UCSD-AML1 (cell line): ENCODE measurements around the gene MSH6.

Experiments
- DNase-seq: peaks from one replicate; lab custom pipeline; 2025; ENCODE audit not compliant: unreplicated experiment; lab: John Stamatoyannopoulos, UW

Gene MSH6

GRCh38 chr2:47782671-47783485 lies at the start of gene MSH6:
MSH6 (plus strand) TSS chr2:47783145; CDS start chr2:47783234, 89 bp downstream.
- peak; percentile 94 for DNase-seq

DNA sequence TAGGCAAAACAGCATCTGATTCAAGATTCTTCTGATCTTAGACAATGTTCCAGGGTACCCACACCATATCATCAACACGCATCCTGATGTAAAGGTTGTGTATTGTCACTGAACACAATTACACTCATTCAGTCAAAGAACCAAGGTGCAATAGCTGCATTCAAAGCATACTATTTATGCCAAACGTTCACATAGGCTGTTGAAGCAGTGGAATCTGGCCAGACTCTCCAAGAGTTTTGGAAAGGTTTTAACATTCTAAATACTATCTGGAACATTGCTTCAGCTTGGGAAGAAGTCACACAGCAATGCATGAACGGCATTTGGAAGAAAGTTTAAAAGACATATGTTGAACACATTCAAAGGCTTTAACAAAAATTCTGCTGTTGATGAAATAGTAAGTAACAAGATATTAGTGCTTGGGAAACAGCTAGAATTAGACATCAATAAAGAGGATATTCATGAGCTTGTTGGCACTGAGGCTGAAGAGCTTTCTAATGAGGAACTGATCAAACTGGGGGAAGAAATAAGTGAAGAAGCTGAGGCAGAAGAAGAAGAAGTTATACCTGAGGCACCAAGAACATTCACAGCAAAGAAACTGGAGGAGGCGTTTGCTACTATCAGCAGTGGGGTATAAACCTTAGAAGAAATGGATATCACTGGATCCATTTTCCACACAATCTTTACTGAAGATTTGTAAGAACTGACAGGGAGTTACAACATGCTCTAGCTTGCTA lies 47.6 kb upstream of the MSH6 start:
- no peak for DNase-seq

- no peak for DNase-seq
Observed at GRCh38 chr2:47735912-47736311, 47.0 kb upstream of the MSH6 start.

DNA sequence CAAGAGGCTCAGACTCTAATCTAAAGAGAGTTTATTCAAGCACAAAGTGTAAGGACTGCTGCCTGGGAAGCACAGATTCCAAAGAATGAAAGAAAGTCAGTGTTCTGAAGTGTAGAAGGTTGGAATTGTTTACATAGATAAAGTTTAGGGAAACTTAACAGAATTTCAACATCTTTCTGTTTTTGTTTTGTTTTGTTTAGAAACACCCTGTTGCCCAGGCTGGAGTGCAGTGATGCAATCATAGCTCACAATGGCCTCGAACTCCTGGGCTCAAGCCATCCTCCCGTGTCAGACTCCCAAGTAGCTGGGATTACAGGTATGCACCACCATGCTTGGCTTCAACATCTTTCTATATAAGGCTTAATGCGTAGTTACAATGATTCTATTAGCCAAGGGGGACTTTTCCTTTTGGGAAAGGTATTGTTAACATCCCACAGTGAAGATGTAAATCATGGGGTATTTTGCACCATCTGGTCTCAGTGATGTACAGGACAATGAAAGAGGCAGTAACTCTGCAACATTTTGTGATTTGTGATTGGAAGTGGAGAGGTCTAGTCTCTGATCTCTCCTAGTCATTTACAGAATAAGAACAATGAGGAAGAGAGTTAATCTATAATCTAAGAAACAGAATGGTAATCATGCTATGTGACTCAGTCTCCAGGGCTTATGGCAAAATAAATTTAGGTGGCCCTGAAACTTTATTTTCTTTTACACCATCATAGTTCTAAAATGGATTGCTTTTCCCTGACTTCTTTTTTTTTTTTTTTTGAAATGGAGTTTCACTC lies 45.6 kb upstream of the MSH6 start:
- DNase-seq: no peak

GRCh38 chr2:47738331-47738730 lies 44.6 kb upstream of the MSH6 start:
- DNase-seq: no peak

- DNase-seq: no peak
Observed at GRCh38 chr2:47741101-47741500, 41.8 kb upstream of the MSH6 start.

- no peak for DNase-seq
Observed at GRCh38 chr2:47741637-47742036, 41.3 kb upstream of the MSH6 start.

DNA sequence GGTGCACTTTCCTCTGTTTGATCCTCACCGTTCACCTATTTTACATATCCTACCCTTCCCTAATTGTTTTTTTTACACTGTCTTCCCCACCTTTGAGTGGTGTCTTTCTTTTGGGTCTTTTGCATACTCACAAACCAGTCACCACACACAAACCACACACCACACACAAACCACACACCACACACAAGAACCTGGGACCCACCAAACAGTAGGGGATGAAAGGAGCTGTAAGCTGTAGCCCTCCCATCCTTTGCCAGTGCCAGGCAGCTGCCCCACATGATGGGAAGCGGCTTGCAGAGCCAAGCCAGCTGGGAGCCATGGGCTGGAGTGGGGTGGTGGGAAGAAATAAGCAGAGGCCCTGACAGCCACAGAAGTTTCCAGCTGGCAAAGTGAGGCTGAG lies 38.9 kb upstream of the MSH6 start:
- DNase-seq: no peak

DNA sequence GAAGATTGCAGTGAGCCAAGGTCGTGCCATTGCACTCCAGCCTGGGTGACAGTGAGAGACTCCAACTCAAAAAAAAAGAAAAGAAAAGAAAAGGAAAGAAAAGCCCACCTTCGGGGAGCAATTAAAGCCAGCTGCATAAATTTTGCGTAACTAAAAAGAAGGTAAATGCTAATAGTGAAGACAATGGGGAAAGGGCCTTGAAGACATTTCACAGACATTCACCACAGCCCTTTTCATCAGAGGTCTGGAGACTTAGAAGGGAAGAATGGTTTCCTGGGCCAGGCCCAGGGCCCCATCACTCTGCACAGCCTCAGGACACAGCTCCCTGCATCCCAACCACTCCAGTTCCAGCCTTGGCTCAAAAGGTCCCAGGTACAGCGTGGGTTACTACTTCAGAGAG lies 35.1 kb upstream of the MSH6 start:
- DNase-seq: no peak

- no peak for DNase-seq
Observed at GRCh38 chr2:47751856-47752414, 31.0 kb upstream of the MSH6 start.

GRCh38 chr2:47767497-47767844 lies 15.5 kb upstream of the MSH6 start:
- DNase-seq: no peak

DNA sequence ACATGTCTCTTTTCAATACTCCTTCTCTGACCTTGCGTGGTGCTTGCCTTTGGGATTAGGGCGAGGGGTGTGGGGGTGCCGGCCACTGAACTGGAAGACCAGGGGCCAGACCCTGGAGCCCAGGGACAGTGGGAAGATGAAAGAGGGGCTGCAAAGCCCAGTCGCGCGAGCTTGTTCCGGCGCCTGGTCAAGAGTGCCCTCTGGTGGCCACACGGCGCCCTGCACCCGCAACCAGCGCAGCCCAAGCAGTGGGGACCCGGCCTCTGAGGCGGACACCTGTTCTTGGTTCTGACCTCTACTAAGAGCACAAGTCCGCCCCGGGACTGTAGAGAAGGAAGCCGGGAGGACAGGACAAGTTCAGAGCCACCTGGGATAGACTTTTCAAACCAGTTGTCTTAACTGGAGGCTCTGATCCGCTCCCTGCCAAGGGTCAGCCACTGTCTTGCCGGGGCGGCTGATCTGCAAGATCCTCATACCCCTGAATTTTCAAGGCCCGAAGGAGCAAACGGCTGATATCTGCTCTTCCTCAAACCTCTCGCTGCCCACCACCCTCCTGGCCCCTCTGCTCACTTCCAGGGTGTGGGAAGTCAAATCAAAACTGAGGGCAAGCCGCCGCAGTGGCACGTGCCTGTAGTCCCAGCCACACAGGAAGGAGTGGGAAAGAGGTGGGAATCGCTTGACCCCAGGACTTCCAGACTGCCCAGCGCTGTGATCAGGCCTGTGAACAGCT lies 14.9 kb upstream of the MSH6 start:
- peak; percentile 71 for DNase-seq

DNA sequence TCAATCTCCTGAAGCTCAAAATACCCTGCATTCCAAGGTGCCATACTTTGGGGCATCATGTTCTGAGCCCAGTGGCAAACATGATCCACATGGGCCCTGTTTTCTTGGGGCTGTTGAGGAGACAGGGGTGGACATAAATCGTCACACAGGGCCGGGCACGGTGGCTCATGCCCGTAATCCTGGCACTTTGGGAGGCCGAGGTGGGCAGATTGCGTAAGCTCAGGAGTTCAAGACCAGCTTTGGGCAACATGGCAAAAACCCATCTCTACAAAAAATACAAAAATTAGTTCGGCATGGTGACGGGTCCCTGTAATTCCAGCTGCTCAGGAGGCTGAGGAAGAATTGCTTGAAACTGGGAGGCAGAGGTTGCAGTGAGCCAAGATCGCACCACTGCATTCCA lies 13.6 kb upstream of the MSH6 start:
- no peak for DNase-seq

GRCh38 chr2:47771211-47771610 lies 11.7 kb upstream of the MSH6 start:
- no peak for DNase-seq

DNA sequence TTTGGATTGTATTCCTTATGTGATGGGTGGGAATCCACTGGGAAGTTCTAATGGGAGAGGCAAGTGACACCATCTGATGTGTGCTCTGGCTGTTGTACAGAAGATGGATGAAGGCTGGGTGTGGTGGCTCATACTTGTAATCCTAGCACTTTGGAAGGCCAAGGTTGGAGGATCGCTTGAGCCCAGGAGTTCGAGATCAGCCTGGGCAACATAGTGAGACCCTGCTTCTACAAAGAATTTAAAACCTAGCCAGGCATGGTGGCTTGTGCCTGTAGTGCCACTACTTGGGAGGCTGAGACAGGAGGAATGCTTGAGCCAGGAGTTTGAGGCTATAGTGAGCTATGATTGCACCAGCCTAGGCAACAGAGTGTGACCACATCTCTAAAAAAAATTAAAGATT lies 10.6 kb upstream of the MSH6 start:
- DNase-seq: no peak

- DNase-seq: no peak
Observed at GRCh38 chr2:47774567-47774966, 8.4 kb upstream of the MSH6 start.

GRCh38 chr2:47777277-47777937 lies 5.5 kb upstream of the MSH6 start:
- DNase-seq: no peak

DNA sequence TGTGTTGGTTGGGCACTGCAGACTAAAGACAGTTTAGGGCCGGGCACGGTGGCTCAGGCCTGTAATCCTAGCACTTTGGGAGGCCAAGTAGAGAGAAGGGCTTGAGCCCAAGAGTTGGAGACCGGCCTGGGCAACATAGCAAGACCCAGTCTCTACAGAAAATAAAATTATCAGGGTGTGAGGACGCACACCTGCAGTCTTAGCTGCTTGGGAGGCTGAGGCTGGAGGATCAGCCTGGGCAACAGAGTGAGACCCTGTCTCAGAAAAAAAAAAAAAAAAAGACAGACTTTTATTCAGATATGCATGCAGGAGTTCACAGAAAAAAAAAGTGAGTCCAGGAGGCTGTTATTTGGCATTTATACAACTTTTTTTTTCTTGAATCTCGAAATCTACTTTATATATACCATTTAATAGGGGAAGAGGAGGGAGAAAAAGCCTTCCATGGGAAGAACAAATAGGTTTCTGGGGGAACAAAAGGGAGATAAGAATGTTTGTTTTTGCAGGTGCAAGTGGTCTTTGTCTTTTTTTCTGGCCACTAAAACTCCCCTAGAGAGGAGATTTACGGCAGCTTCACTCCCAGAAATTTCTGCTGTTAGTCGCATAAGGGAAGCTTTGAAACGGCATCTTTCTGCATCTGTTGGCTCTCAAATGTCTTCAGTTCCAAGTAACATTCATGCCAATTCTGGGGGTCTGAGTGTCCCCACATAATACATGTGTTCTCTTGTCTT lies 4.1 kb upstream of the MSH6 start:
- no peak for DNase-seq

GRCh38 chr2:47779426-47779790 lies 3.5 kb upstream of the MSH6 start:
- no peak for DNase-seq

DNA sequence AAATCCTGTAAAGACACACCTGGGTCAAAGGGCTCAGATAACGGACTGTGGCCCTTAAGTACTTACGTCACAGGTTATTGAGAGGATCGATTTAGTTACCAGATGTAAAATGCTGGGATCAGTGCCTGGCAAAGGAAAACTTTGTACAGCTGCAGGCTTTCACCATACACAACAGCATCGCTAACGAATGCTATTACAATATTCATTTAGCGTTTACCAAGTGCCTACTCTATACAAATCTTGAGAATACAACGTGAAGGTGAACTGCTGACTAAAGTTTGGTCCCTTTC lies 619 bp upstream of the MSH6 start:
- no peak for DNase-seq
